Measurements from ENCODE around the gene REEP1.
"Not testable (repeated sequence)": the region's sequence is repeated elsewhere in the genome, so short reads cannot be mapped to it uniquely, and the experiment has no call there.

REEP1 gene

DNA sequence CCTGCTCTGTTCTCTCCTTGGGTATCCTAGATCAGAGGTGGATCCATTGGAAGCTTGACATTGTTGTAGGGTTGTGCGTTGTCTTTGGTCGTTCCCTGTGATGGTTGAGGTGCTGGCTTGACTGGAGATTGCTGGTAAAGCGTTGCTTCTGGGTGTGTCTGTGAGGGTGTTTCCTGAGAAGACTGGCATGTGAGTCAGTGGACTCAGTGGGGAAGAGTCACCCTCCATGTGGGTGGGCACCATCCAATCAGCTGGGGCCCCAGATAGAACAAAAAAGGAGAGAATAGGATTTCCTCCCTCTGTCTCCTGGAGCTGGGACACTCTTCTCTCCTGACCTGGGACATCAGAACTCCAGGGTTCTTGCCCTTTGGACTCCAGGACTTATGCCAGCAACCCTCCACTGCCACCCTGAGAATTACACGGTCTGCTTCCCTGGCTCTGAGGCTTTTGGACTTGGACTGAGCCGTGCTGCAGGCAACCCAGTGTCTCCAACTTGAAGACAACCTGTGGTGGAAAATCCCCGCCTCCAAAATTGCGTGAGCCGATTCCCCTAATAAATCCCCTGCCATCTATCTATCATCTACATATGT, 14.8 kb upstream of the REEP1 start (continued):
- TF ChIP-seq ZNF311 (tag by site-specific recombination; IDR thresholded peaks at IDR 0.05; ENCODE audit: borderline replicate concordance) (no peak), ZNF792 (tag by site-specific recombination; IDR thresholded peaks at IDR 0.05) (no peak), ZNF24 (tag by site-specific recombination; IDR thresholded peaks at IDR 0.05) (no peak)

DNA sequence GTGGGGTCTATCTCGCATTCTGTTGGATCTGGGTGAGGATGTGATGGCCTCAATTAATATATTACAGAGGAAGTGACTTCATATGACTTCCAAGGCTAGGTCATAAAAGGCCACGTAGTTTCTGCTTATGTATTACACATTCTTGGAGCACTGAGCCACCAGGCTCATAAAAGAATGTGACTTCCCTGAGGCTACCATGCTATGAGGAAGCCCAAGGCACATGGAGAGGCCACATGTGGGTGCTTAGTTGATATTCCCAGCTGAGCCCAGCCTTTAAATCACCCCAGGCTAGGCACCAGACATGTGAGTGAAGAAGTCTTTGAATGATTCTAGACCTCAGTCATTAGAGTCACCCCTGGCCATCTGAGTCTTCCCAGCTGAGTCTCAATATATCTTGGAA, 13.3 kb upstream of the REEP1 start:
- Histone ChIP-seq H3K4me1 (ENCODE audit: control insufficient read depth, insufficient read depth, low read length) (no peaks in the 10 kb centered on the region), H3K27ac (ENCODE audit: extremely low read depth, low read depth, low read length) (no peak overlapping the region), H3K9me3 (ENCODE audit: control insufficient read depth, insufficient read depth, low read depth, low read length) (no peaks in the 10 kb centered on the region), H3K4me3 (ENCODE audit: low read depth, low read length) (no peak overlapping the region), H3K36me3 (ENCODE audit: control insufficient read depth in 2 of 2, insufficient read depth in 1 of 2, low read length in 2 of 2) (no peaks in the 10 kb centered on the region)
- CTCF ChIA-PET: no interaction called here
- TF ChIP-seq, protein P1, sequence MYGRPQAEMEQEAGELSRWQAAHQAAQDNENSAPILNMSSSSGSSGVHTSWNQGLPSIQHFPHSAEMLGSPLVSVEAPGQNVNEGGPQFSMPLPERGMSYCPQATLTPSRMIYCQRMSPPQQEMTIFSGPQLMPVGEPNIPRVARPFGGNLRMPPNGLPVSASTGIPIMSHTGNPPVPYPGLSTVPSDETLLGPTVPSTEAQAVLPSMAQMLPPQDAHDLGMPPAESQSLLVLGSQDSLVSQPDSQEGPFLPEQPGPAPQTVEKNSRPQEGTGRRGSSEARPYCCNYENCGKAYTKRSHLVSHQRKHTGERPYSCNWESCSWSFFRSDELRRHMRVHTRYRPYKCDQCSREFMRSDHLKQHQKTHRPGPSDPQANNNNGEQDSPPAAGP (tag by site-specific recombination; IDR thresholded peaks at IDR 0.05): no peak
- no peak for TF ChIP-seq ZNF239 (tag by site-specific recombination; IDR thresholded peaks at IDR 0.05)
- TF ChIP-seq, protein P2, sequence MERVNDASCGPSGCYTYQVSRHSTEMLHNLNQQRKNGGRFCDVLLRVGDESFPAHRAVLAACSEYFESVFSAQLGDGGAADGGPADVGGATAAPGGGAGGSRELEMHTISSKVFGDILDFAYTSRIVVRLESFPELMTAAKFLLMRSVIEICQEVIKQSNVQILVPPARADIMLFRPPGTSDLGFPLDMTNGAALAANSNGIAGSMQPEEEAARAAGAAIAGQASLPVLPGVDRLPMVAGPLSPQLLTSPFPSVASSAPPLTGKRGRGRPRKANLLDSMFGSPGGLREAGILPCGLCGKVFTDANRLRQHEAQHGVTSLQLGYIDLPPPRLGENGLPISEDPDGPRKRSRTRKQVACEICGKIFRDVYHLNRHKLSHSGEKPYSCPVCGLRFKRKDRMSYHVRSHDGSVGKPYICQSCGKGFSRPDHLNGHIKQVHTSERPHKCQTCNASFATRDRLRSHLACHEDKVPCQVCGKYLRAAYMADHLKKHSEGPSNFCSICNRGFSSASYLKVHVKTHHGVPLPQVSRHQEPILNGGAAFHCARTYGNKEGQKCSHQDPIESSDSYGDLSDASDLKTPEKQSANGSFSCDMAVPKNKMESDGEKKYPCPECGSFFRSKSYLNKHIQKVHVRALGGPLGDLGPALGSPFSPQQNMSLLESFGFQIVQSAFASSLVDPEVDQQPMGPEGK (tag by site-specific recombination; IDR thresholded peaks at IDR 0.05): no peak
- no peak for TF ChIP-seq YY2 (tag by site-specific recombination; IDR thresholded peaks at IDR 0.05)
- no peak for TF ChIP-seq GLIS2 (tag by site-specific recombination; IDR thresholded peaks at IDR 0.05)
- TF ChIP-seq ZBTB7A (tag by site-specific recombination; IDR thresholded peaks at IDR 0.05; ENCODE audit: low read depth): no peak
- no peak for TF ChIP-seq ZNF792 (tag by site-specific recombination; IDR thresholded peaks at IDR 0.05)
- TF ChIP-seq ZNF211 (tag by site-specific recombination; IDR thresholded peaks at IDR 0.05; ENCODE audit: low read depth): no peak
- TF ChIP-seq ZNF610 (tag by site-specific recombination; IDR thresholded peaks at IDR 0.05; ENCODE audit: borderline replicate concordance): no peak
- TF ChIP-seq ZNF274 (IDR thresholded peaks at IDR 0.05; ENCODE audit: low read length): no peak
- no peak for TF ChIP-seq ZNF274 (tag by site-specific recombination; IDR thresholded peaks at IDR 0.05; ENCODE audit: borderline replicate concordance)
- TF ChIP-seq ZIC2 (tag by site-specific recombination; IDR thresholded peaks at IDR 0.05): no peak
- no peak for TF ChIP-seq ZNF223 (tag by site-specific recombination; IDR thresholded peaks at IDR 0.05)
- POLR2A ChIA-PET: no interaction called here

GRCh38 chr2:86347401-86347800, 10.0 kb upstream of the REEP1 start:
- CTCF ChIA-PET: no interaction called here
- Histone ChIP-seq H3K36me3 (ENCODE audit: control insufficient read depth in 2 of 2, insufficient read depth in 1 of 2, low read length in 2 of 2) (no peaks in the 10 kb centered on the region), H3K4me1 (ENCODE audit: control insufficient read depth, insufficient read depth, low read length) (no peaks in the 10 kb centered on the region; the same call in 1 of the 2 replicates), H3K4me3 (ENCODE audit: low read depth, low read length) (no peak overlapping the region), H3K27ac (ENCODE audit: extremely low read depth, low read depth, low read length) (no peak overlapping the region), H3K9me3 (ENCODE audit: control insufficient read depth, insufficient read depth, low read depth, low read length) (no peaks in the 10 kb centered on the region)
- peak; percentile 46; the same call in 1 of the 2 replicates for TF ChIP-seq ZNF548 (tag by site-specific recombination; IDR thresholded peaks at IDR 0.05)
- no peak for TF ChIP-seq MEIS1 (CRISPR knock-in tag; IDR thresholded peaks at IDR 0.05; ENCODE audit: borderline replicate concordance)
- TF ChIP-seq ZNF341 (tag by site-specific recombination; IDR thresholded peaks at IDR 0.05; ENCODE audit: low read depth): no peak
- no peak for TF ChIP-seq PRDM2 (tag by site-specific recombination; IDR thresholded peaks at IDR 0.05; ENCODE audit: borderline replicate concordance)
- no peak for TF ChIP-seq WT1 (tag by site-specific recombination; IDR thresholded peaks at IDR 0.05)
- POLR2A ChIA-PET: interaction anchor here (1.2 kb wide), 1 partner anchor 9 kb away, joined by 3 read pairs; no protein-coding TSS in a partner anchor

DNA sequence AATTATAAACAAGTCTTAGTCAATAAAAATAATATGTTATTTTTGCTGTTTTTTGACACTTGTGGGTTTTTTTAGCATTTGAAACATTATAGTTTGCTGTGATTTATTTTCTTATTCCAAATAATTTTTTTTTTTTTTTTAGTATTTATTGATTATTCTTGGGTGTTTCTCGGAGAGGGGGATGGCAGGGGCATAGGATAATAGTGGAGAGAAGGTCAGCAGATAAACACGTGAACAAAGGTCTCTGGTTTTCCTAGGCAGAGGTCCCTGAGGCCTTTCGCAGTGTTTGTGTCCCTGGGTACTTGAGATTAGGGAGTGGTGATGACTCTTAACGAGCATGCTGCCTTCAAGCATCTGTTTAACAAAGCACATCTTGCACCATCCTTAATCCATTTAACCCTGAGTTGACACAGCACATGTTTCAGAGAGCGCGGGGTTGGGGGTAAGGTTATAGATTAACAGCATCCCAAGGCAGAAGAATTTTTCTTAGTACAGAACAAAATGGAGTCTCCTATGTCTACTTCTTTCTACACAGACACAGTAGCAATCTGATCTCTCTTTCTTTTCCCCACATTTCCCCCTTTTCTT, 8.5 kb upstream of the REEP1 start:
- H3K27ac ChIP-seq (ENCODE audit: extremely low read depth, low read depth, low read length); POLR2A ChIA-PET; H3K4me3 ChIP-seq (ENCODE audit: low read depth, low read length); H3K36me3 ChIP-seq (ENCODE audit: control insufficient read depth in 2 of 2, insufficient read depth in 1 of 2, low read length in 2 of 2); H3K9me3 ChIP-seq (ENCODE audit: control insufficient read depth, insufficient read depth, low read depth, low read length); H3K4me1 ChIP-seq (ENCODE audit: control insufficient read depth, insufficient read depth, low read length): not testable (repeated sequence)
- CTCF ChIA-PET: interaction anchor here (0.8 kb wide), 1 partner anchor 51 kb away, joined by 3 read pairs; no protein-coding TSS in a partner anchor

All from HEK293 (cell line).